ENCODE measurements around the gene SMIM44.
"Not testable (repeated sequence)": the region's sequence is repeated elsewhere in the genome, so short reads cannot be mapped to it uniquely, and the experiment has no call there.

Gene SMIM44

DNA sequence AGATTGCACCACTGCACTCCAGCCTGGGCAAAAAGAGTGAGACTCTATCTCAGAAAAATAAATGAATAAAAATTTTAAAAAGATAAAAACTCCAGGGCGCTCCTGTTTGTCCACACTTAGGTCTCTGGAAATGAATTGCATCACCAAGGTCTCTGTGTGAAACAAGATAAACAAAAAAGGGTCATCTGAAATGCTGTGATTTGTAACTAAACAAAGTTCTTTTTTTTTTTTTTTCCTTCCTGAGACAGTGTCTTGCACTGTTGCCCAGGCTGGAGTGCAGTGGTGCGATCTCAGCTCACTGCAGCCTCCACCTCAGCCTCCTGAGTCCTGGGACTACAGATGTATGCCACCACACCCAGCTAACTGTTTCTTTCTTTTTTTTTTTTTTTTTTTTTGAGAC lies 34.4 kb upstream of the SMIM44 start:
- no peak for DNase-seq (ENCODE audit: low spot score)

DNA sequence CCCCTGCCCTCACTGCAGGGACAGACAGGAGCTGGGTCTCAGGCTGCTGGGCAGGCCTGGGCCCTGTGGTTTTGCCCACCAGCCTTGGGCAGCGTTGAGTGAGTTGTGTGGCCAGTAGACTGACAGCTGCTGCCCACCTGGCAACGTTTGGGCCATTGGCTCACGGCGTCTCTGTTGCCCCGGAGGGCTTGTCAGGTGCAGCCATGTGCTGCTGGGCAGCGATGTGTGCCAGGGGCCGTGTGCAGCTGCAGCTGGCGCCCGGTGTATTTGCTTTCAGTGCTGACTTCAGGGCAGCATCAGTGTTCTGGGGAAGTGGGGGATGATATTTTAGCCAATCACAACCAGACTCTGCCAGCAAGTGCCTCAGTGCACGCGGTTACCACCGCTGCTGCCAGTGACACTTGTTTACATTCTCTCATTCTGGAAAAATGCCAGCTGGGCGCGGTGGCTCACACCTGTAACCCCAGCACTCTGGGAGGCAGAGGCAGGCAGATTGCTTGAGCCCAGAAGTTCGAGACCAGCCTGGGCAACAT lies 33.5 kb upstream of the SMIM44 start:
- DNase-seq (ENCODE audit: low spot score): peak; percentile 92

DNA sequence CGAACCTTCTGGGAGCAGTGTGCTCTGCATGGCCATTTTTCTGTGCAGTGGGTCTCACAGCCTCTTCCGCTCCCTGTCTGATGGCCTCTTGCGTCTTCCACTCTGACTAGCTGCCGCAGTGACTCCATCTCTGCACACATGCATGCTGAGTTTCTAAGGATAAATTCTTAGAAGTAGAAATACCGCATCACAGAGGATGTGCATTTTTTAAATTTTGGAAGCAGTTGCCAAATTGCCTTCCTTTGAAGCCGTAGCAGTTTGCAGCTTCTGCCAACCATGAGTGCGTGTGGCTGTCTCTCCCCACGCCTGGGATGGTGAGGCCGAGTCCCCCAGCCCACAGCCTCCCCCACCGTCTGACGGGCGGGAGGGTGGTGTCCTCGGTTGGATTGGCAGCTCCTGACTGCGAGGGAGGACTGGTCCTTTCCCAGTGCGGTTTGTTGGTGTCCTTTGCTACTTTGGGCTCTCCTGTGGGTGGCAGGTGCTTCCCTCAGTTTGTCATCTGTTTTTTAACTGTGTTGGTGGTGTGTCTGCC lies 32.7 kb upstream of the SMIM44 start:
- DNase-seq (ENCODE audit: low spot score): no peak

DNA sequence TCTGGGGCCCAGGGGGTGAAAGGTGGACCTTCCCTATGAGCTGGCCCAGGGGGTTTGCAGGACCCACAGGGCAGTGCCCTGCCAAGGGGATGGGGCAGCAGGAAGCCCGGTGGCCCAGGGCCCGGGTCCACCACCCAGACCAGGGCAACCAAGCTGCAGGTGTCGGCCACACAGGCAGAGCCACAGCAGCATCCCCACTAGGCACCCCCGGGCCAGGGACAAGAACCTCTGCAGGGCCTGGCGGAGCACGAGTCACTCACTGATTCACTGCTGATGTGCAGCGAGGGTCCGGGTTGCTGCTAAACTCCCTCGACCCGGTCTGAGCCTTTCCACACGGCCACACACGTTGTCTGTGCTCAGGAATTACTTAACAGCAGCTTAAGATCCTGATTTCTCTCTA lies 31.7 kb upstream of the SMIM44 start:
- DNase-seq (ENCODE audit: low spot score): no peak

DNA sequence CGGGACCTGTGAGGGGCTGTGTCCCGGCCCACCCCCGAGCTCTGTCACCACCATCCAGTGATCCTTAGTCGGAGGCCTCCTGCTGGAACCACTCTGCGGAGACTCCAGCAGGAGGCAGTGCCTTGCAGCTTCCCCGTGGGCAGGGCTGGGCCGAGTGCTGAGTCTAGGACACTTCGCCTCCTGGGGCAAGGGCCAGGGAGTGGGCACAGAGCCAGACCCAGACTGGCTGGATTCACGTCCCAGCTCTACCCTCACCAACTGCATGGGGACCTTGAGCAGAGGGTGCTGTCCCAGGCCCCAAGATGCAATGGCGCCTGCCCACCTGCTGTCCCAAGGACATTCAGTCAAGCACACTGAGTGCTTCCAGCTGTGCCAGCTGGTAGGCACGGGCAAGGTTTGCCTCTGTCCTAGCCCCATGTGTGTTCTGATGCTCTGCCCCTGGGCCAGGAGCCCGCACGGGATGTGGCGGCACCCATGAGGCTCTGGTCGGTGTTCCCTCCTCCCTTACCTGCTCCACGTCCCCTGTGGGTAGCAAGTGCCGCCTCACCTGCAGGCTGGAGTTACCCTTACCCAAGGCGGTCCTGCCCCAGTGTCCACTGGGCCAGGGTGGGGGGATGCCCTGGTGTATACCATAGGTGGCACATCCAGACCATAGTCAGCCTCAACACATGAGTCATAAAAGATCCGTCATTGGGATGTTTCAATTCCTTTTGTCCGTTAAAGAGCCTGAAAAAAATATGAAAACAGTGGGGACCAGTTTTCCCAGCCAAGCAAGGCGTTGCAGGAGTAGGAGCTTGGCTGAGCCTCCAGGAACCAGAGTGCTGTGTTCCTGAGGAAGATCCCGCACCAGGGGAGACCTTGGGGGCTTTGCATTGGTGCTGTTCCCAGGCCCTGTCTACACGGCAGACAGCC lies 30.2 kb upstream of the SMIM44 start:
- DNase-seq (ENCODE audit: low spot score): no peak

DNA sequence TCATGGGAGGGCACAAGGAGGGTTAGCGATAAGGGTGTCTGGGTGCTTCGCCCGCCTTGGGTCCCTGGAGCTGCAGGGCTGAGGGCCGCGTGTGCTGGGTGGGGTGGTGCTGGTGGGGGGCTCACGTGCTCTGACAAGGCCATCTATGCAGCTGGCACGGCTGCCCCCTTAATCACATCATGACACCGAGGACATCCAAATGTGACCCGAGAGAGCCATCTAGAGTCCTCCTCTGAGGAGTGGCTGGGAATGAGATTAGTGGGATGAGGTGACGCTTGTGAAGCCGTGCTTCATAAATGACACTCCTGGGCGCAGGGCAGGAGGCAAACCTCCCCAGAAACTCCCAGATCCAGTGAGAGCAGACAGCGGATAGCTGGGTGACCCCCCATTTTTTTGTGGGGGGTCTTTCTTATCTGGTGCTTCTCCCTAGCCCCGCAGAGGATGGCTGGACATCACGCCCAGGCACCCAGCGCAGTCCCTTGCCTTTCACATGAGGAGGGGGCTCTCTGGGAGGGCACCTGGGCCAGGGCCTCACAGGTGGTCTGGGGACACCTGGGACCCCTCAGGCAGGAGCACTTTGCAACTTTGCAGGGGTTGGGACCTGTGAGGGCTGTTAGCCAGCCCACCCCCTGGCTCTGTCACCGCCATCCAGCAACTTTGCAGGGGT lies 29.5 kb upstream of the SMIM44 start:
- DNase-seq (ENCODE audit: low spot score): no peak

DNA sequence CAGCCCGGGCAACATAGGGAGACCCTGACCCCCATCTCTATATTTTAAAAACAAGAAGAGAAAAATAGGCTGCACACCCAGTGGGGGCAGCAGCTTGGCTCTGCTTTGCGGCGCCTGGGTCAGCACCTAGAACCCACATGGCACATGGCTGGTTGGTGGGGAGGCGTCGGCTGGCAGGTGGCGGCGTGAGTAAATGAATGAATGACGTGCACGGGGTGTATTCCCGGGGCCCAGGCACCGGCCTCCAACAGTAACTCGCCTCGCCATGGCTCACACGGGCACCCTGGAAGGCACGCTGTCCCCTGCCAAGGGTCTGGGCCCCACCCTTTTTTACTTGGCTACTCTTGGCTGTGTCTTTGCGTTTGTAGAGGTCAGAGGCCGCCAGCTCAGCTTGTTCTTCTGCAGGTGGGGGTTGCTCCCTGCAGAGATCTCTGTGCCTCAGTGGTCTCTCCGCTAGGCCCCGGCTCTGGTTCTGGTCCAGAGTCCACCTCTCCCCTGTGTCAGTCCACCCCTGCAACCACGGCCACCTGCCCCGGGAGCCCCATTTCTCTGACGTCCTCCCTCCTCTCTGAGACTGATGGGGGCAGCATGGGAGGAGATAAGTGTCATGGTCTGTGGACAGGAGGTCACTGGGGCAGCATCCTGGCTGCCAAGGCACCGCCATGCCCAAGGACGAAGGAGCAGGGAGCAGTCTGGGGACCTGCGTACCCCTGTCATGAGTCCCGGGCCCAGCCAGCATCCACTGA lies 28.4 kb upstream of the SMIM44 start:
- no peak for DNase-seq (ENCODE audit: low spot score)

DNA sequence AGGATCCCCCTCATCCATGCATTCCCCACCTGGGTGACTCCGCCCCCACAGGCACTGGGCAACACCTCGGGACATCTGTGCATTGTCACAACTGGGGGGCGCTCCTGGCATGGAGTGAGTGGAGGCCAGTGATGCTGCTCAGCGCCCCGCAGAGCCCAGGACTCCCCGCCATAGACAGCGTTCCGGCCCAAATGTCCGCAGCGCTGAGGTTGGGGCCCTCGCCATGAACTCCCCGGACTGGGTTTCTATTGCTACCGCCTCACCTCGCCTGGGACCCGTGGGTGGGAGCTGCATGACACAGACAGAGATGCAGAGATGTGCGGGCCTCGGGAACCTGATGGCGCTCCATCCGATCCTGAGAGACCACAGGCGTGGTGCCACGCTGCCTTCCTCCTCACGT lies 27.5 kb upstream of the SMIM44 start:
- no peak for DNase-seq (ENCODE audit: low spot score)

DNA sequence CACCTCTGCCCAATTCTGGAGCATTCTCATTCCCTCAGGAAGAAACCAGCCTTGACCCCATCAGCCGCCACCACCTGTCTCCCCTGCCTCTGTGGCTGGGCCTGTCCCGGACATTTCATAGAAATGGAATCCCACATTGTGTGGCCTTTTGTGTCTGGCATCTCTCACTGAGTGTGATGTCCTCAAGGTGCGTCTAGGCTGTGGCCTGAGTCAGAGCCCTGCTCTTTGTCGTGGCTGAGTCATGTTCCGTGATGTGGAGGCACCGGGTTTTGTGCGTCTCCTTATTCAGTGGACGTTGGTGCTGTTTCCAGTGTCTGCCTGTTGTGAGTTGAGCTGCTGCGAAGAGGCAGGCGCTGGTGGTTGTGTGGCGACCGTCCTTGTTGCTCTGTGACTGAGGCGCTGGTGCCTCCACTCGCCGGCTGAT lies 26.3 kb upstream of the SMIM44 start:
- no peak for DNase-seq (ENCODE audit: low spot score)

DNA sequence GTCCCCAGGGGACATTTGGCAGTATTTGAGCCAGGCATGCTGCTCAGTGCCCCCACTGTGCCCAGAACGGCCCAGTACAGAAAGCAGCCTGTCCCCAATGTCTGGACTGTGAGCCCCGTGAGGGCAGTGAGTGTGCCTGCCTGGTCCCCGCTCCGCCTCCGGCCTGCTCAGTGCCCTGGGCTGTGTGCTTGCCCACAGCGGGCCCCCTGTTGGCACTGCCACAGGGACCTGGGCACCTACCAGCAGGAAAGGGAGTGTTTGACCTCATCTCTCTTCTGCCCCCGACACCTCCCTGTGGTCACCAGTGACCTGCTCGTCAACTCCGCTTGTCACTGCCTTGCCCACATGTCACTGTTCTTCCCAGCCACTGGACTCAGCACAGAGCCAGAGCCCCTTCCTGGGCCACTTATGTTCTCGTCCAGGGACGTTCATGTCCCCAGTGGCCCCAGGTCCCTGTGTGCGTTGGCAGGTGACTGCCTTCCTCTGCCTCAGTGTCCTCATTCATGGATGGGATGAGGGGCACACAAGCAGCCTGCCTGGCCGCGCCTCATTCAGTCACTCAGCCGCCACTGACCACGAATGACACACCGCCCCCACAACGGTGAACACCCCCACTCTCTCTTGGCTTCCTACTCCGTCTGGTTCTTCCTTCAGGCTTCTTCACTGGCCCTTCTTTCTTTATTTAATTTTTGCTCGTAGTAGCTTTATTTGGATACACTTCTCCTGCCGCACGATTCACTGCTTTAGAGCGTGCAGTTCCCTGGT lies 25.7 kb upstream of the SMIM44 start:
- no peak for DNase-seq (ENCODE audit: low spot score)

DNA sequence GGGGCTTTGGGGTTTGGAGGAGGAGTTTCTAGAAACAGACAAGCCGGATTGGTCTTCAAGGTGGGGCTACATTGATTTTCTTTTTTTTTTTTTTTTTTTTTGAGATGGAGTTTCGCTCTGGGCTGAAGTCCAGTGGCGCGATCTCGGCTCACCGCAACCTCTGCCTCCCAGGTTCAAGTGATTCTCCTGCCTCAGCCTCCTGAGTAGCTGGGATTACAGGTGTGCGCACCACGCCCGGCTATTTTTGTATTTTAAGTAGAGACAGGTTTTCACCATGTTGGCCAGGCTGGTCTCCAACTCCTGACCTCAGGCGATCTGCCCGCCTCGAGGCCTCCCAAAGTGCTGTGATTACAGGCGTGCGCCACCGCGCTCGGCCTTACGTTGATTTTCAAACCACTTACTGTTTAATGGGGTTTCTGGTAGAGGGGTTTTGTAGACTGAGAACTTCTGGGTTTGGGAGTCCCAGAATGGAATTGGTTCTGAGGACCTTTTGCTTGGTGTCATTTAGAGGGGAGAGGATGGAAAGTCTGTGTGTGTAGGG lies 24.9 kb upstream of the SMIM44 start:
- DNase-seq (ENCODE audit: low spot score): not testable (repeated sequence)

DNA sequence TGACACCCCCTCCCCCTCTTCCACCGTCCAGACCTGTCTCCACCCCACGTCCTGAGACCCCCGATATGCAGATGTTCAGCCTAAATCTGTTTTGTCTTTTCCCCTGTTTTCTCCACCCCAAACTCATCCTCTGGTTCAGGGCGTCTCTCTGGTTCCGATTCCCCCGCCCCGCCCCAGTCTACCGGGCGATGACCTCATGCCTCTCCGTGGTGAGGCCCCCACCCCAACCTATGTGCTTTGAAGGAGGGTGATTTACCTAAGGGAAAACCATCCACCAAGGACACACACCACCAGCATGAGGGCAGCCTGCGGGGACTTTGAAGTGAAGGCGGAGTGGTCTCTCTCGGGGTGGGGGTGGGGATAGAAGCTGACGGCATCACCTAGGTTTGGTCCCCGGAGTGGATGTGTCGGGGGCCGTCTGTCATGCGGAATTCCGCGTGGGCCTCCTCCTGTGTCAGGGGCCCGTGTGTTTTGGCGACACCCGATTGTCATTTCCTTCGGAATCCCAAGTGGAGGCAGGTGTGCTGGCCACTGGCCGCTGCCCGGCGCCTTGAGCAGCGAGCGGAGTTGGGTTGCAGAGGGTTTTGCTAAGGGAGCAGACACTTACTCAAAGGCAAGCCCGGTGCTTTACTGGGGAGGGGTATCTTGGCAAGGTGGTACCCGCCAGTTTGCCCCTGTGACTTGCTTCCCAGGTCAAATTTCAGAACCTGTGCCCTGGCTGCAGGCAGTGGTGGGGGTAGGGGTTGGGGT lies 24.3 kb upstream of the SMIM44 start:
- no peak for DNase-seq (ENCODE audit: low spot score)

DNA sequence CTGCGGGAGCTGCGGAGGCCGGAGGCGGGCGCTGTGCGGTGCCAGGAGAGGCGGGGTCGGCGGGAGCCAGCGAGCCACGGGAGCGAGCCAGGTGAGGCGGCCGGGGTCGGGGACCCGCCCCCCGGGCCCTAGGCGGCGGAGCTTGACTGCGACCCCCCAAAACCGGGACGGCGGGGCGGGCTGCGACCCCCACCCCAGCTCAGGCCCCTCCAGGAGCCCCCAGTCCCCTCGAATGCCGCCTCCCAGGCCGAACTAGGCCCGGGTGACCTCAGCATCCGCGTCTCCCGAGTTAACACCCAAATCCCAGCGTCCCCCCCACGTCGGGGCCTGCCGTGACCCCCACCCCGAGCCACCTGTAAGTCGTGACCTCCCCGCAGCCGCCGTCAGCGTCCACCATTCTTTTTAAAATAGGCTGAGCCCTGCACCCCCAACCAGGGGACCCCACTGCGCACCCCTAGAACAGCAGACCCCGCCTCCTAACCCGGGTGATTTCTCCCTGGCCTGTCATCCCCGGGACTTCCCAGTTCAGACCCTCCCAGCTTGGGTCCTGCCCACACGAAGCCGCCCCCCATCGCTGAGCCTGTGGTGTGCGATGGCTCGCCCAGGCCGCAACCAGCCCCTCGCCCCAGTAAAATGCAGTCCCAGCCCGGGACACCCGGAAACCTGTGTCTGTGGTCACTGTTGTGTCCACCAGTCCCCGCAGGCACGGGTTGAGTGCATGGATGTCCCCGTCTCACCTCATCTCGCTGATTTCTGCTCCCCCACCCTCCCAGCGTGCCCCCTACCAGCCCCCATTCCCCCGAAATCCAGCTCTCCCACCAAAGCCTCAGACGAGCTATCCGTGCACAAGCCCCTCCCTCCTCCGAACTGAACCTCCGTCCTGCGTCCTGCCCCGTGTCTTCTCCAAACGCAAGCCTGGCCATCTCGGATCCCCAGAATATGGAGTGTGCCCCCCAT lies 23.4 kb upstream of the SMIM44 start:
- DNase-seq (ENCODE audit: low spot score): peak; percentile 43

DNA sequence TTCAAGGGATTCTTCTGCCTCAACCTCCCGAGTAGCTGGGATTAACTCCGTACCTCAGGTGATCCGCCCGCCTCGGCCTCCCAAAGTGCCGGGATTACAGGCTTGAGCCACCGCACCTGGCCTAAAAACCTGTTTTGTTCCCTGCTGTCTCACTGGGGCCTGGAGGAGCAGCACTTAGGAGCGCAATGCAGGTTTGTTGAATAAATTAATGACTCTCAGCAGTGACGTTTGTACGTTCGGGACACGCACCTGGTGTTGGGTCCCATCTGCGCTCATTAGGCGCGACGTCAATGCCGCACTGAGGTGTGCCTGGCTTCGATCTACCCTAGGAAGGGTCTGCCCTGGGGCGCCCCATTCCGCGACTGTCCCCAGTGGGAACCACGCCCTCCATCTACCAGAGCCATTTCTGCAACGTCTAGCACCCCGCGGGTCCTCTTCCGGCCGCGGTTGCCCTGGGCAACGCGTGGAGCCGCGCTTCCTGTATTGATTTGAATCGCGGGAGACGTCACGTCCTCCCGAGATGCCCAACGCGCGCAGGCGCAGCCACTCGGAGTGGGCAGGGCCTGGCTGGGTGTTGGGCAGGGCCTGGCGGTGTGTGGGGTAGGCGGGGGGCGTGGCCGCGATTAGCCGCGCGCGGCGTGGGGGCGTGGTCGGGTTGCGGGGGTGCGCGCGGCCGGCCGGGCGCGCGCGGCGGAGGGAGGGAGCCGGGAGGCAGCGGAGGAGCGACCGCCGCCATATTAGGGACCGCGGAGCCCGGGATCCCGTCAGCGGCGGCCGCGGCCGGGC lies 22.6 kb upstream of the SMIM44 start, which contains the start of gene FZR1:
FZR1 (plus strand) TSS at position 714 of the 786 bp plus-strand sequence. CDS start 16,679 bp downstream, outside the sequence.
- DNase-seq (ENCODE audit: low spot score): peak; percentile 99

DNA sequence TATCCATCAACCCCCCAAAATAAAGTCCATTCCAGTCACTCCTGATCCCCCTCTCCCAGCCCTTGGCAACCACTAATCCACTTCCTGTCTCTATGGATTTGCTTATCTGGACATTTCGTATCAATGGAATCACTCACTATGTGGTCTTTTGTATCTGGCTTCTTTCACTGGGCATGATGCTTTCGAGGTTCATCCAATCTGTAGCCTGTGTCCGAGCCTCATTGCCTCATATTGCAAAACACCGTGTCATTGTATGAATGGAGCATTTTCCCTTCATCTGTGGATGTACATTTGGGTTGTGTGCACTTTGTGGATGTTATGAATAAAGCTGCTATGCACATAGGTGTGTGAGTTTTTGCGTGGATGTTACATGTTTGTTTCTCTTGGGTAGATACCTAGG lies 21.5 kb upstream of the SMIM44 start:
- no peak for DNase-seq (ENCODE audit: low spot score)

DNA sequence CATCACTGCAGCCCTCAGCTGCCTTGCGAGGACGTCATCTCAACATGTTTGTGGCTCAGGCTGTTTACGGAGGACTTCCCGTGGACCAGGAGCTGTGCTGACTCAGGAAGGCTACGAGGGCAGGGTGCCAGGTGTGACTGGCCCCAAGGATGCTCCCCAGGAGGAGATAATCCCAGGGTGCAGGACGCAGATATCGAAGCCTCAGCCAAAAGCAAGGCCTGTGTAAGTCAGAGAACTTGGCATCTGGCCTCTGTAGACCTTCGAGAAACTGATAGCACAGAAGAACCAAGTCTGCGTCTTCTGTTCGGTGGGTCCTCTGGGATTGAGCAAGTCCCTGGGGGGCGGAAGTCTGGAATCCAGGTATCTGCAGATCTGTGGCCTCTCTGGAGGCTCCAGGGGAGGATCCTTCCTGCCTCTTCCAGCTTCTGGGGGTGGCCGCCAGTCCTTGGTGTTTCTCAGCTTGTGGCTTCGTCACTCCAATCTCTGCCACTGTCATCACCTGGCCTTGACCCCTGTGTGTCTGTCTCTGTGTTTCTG lies 19.9 kb upstream of the SMIM44 start:
- DNase-seq (ENCODE audit: low spot score): no peak

DNA sequence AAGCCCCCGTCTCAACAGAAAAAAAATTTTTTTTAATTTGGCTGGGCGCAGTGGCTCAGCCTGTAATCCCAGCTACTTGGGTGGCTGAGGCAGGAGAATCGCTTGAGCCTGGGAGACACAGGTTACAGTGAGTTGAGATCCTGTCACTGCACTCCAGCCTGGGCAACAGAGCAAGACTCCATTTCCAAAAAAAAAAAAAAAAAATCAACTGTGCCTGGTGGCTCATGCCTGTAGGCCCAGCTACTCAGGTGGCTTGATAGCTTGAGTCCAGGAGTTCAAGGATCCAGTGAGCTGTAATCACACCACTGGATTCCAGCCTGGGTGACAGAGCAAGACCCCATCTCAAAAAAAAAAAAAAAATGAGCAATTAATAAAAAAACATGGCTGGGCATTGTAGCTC lies 18.5 kb upstream of the SMIM44 start:
- DNase-seq (ENCODE audit: low spot score): no peak

Measured in germinal center (tissue), 1 donor.